Mucosa of stomach (tissue), 1 donor: ENCODE measurements around the gene SST.
"Not testable (repeated sequence)": the region's sequence is repeated elsewhere in the genome, so short reads cannot be mapped to it uniquely, and the experiment has no call there.

Experiments
- H3K27me3 ChIP-seq: one replicate; pipeline ENCODE4 v1.7.0; 2013; ENCODE audit warnings: mild to moderate bottlenecking, low read length; ENCODE audit not compliant: control insufficient read depth, insufficient read depth
- H3K36me3 ChIP-seq: one replicate; pipeline ENCODE4 v1.7.0; 2013; ENCODE audit warnings: low read length; ENCODE audit not compliant: control insufficient read depth, insufficient read depth
- H3K4me1 ChIP-seq: one replicate; pipeline ENCODE4 v1.7.0; 2013; ENCODE audit warnings: mild to moderate bottlenecking, low read length; ENCODE audit not compliant: control insufficient read depth, insufficient read depth
- H3K4me3 ChIP-seq: one replicate; pipeline ENCODE4 v1.7.0; 2013; ENCODE audit warnings: low read length
- H3K9ac ChIP-seq: one replicate; pipeline ENCODE4 v1.7.0; 2013; ENCODE audit warnings: mild to moderate bottlenecking, low read length, moderate library complexity
- H3K9me3 ChIP-seq: one replicate; pipeline ENCODE4 v1.7.0; 2013; ENCODE audit warnings: mild to moderate bottlenecking, low read length, moderate library complexity; ENCODE audit not compliant: control insufficient read depth
- donor health status: Pancreatic carcinoma.

The SST gene

GRCh38 chr3:187678726-187679268 lies 8.6 kb upstream of the SST start:
- no peaks in the 10 kb centered on the region for H3K4me1 ChIP-seq

DNA sequence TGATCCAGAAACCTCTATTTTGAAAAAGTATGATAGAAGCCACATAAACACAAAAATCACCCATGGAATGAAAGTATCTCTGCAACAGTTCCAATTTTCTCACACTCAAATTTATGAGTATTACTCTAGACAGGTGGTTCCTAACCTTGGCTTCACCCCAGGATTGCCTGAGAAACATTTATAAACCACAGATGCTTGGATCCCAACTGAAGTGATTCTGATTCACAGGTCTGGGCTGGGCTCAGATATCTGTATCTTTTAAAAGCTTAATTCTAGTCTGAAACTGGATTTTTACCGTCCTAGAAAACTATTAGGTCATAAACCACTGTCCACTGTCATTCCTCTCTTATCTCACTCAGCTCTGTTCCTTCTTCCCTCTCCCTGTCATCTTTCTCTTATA lies 7.4 kb upstream of the SST start:
- H3K27me3 ChIP-seq = peaks cover 4% of the 10 kb centered on the region

More at GRCh38 chr3:187678726-187679268, 8.6 kb upstream of the SST start:
- H3K4me3 ChIP-seq = no peak overlapping the region
- no peaks in the 10 kb centered on the region for H3K36me3 ChIP-seq
- H3K9ac ChIP-seq = no peak overlapping the region
- H3K9me3 ChIP-seq = no peaks in the 10 kb centered on the region
- H3K27me3 ChIP-seq = no peaks in the 10 kb centered on the region

GRCh38 chr3:187673012-187673411 lies 2.8 kb upstream of the SST start:
- H3K9me3 ChIP-seq = no peaks in the 10 kb centered on the region
- H3K4me3 ChIP-seq = no peak overlapping the region
- H3K4me1 ChIP-seq = no peaks in the 10 kb centered on the region
- H3K27me3 ChIP-seq = peaks cover 38% of the 10 kb centered on the region
- no peak overlapping the region for H3K9ac ChIP-seq
- H3K36me3 ChIP-seq = no peaks in the 10 kb centered on the region

More for the DNA sequence above, 7.4 kb upstream of the SST start:
- Histone ChIP-seq H3K9ac (no peak overlapping the region), H3K36me3 (no peaks in the 10 kb centered on the region), H3K9me3 (no peaks in the 10 kb centered on the region), H3K4me1 (no peaks in the 10 kb centered on the region), H3K4me3 (no peak overlapping the region)

DNA sequence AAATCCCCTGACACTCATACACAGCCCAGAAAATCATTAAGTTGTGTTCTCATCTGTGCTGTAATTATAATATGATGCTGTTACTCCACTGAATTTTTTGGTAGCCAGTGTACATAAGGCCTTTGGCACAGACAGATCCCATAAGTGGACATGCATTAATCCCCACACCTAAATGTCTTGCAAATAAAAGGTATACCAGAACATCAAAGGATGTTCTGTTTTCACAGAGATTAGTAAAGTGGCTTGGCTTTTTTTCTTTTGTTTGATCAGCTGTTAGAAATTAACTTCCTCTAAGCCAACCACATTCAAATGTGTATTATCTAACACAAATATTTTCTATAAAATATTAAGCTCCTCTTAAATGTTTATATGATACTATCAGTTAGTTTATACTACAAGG lies 2.7 kb downstream of the SST start:
- H3K9ac ChIP-seq = no peak overlapping the region
- no peaks in the 10 kb centered on the region for H3K36me3 ChIP-seq
- H3K4me3 ChIP-seq = no peak overlapping the region
- no peaks in the 10 kb centered on the region for H3K4me1 ChIP-seq
- H3K9me3 ChIP-seq = no peaks in the 10 kb centered on the region
- peaks cover 33% of the 10 kb centered on the region for H3K27me3 ChIP-seq

DNA sequence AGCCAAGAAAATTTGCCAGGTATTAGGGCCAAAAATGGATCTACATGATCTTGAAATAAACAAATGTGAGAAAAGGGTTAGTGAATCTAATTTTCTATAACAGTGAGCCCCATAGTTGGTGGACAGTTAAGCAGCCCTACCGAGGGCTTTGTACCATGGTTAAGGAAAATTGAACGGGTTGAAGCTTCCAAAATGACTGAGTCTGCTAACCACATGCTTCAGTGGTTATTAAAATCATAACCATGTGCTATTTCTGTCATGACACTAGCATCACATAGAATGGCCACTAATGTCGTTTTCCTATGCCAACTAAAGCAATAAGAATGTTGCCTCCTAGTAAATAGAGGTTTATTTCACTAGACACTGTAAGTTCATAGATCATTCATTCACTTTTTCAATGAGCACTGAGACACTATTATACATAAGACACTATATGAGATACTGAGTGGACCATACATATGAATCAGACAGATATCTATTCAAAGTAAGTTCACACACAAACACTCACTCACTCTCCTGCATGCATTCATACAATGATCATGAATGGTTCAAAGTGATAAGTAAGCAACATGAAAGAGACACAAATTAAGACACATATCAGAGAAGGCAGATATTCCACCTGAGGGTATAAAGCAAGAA lies 4.3 kb downstream of the SST start:
- H3K4me1 ChIP-seq = no peaks in the 10 kb centered on the region
- H3K9ac ChIP-seq = no peak overlapping the region
- H3K27me3 ChIP-seq = peaks cover 18% of the 10 kb centered on the region
- no peaks in the 10 kb centered on the region for H3K9me3 ChIP-seq
- no peak overlapping the region for H3K4me3 ChIP-seq
- no peaks in the 10 kb centered on the region for H3K36me3 ChIP-seq

DNA sequence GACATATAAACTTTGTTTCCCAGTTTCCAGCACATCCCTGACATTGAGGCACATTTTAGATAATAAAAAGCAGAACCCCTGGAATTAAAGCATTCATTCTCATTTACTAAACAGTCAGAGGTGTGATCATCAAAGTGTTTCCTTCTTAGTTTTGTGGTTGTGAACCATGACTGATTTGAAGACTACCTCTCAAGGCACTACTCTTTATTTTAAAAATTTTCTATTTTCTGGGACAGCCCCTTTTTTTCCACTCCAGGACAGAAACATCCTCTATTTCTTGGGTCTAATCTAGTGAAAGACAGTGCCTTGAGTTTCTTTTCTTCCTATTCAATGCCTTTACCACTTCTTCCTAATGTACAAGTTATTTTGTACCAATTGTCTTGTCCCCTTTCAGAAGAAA lies 5.2 kb downstream of the SST start:
- Histone ChIP-seq H3K27me3 (peaks cover 10% of the 10 kb centered on the region), H3K4me3 (no peak overlapping the region), H3K4me1 (no peaks in the 10 kb centered on the region), H3K9me3 (no peaks in the 10 kb centered on the region), H3K9ac (no peak overlapping the region), H3K36me3 (no peaks in the 10 kb centered on the region)

DNA sequence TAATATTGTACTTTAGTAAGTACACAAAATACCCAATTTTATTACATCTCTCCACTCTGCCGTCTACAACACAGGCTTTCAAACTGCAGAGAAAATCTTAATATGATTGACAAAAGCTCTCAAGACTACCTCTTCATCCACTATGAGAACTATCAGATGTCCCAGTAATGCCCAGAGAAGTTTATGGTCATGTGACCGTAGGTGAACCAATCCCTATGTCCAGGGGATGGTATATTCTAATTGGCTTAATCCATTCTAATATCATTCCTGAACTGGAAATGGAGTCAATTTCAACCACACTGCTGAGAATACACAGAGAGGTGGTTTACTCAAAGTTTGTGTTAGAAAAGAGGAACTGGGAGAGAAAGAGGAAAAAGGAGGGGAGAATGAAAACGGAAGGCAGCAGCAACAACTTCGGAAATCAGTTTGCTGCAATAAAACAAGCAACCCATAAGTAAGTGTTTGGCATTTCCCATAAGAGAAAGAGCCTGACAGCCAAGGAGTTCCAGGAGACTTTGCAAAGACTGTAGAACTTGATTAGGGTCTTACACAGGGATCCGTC lies 7.3 kb downstream of the SST start:
- Histone ChIP-seq H3K9me3 (no peaks in the 10 kb centered on the region), H3K9ac (no peak overlapping the region), H3K4me1 (no peaks in the 10 kb centered on the region), H3K36me3 (no peaks in the 10 kb centered on the region), H3K27me3 (no peaks in the 10 kb centered on the region), H3K4me3 (no peak overlapping the region)

GRCh38 chr3:187661267-187661666 lies 8.9 kb downstream of the SST start:
- Histone ChIP-seq H3K4me1 (no peaks in the 10 kb centered on the region), H3K9me3 (no peaks in the 10 kb centered on the region), H3K4me3 (no peak overlapping the region), H3K27me3 (no peaks in the 10 kb centered on the region), H3K36me3 (no peaks in the 10 kb centered on the region), H3K9ac (no peak overlapping the region)

- no peak overlapping the region for H3K4me3 ChIP-seq
- no peaks in the 10 kb centered on the region for H3K36me3 ChIP-seq
- H3K27me3 ChIP-seq = no peaks in the 10 kb centered on the region
- H3K9me3 ChIP-seq = no peaks in the 10 kb centered on the region
- H3K4me1 ChIP-seq = no peaks in the 10 kb centered on the region
- no peak overlapping the region for H3K9ac ChIP-seq
Measured at GRCh38 chr3:187651282-187651681, 18.9 kb downstream of the SST start.

GRCh38 chr3:187648177-187648576 lies 22.0 kb downstream of the SST start:
- Histone ChIP-seq H3K4me1 (no peaks in the 10 kb centered on the region), H3K9ac (no peak overlapping the region), H3K36me3 (no peaks in the 10 kb centered on the region), H3K4me3 (no peak overlapping the region), H3K9me3 (no peaks in the 10 kb centered on the region), H3K27me3 (no peaks in the 10 kb centered on the region)

DNA sequence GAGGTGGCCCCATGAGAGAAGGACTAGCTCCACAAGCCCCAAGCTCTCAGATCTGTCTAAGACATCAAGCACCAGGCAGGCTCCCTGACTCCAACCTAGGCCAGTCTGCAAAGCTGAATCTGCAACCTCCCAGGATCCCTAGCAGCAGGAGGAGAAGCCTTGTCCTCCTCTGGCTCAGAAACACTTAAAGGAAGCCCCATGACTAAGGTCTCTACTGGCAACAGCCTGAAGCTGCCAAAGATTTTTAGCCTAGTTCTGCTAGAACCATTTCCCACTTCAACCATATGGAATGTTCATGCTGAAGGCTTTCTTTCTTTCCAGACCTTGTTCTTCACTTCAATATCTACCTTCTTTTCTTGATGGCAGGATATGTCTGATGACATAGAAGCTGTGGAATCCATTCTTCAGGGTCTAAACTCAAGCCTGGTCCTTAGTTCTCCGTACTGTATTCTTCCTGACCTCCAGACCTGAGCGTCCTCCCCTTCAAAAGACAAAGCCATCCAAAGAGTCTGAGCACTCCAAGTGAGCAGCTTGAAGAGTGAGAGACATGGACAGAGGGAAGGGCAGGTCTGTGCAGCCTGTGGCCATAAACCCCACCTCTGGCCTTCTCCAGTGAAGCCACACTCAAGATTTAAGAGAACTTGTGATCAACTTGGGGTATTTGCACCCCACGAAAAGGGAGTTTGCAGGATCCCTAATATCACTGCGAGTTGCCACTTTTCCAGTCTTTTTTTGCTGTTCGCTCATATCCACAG lies 23.1 kb downstream of the SST start:
- no peaks in the 10 kb centered on the region for H3K36me3 ChIP-seq
- peaks cover 3% of the 10 kb centered on the region for H3K27me3 ChIP-seq
- no peaks in the 10 kb centered on the region for H3K9me3 ChIP-seq
- no peak overlapping the region for H3K4me3 ChIP-seq
- H3K9ac ChIP-seq = no peak overlapping the region
- H3K4me1 ChIP-seq = no peaks in the 10 kb centered on the region

- not testable (repeated sequence) for H3K27me3 ChIP-seq, H3K36me3 ChIP-seq, H3K4me1 ChIP-seq, H3K9me3 ChIP-seq, H3K9ac ChIP-seq, H3K4me3 ChIP-seq
Measured at GRCh38 chr3:187645379-187645778, 24.8 kb downstream of the SST start.
